HCT116 (cell line): ENCODE data around the gene CCDC70.

Experiments
- CEBPB ChIP-seq: IDR thresholded peaks from 2 replicates; pipeline ENCODE4 v1.6.1; 2012; ENCODE audit warnings: low read depth
- EZH2 ChIP-seq: fragments of 200-600 bp; sonication (generic); IDR thresholded peaks from 2 replicates; pipeline ENCODE4 v1.6.1; 2017; ENCODE audit warnings: antibody characterized with exemption, mixed run types
- EZH2phosphoT487 ChIP-seq: fragments of 200-600 bp; IDR thresholded peaks from 2 replicates; pipeline ENCODE4 v1.6.1; 2018; ENCODE audit warnings: antibody characterized with exemption, borderline replicate concordance
- POLR2A ChIP-seq: IDR thresholded peaks from 2 replicates; pipeline ENCODE4 v1.7.0; 2011; ENCODE audit warnings: borderline replicate concordance; ENCODE audit not compliant: insufficient read depth, insufficient read length; ENCODE audit errors: extremely low read depth
- POLR2AphosphoS5 ChIP-seq: IDR thresholded peaks from 2 replicates; pipeline ENCODE4 v1.6.1; 2011; ENCODE audit warnings: mild to moderate bottlenecking, low read depth, low read length, moderate library complexity
- RAD21 ChIP-seq: IDR thresholded peaks from 2 replicates; pipeline ENCODE4 v1.6.1; 2012; ENCODE audit warnings: low read depth, mild to moderate bottlenecking
- YY1 ChIP-seq: IDR thresholded peaks from 2 replicates; pipeline ENCODE4 v1.6.1; 2011; ENCODE audit warnings: low read length, low read depth, moderate library complexity, mild to moderate bottlenecking; ENCODE audit not compliant: insufficient replicate concordance; ENCODE audit errors: extremely low read depth
- TF ChIP-seq, protein P1 (sequence below), 3 experiments: fragments of 200-600 bp in 1 of 3; sonication (generic) in 1 of 3; IDR thresholded peaks in 2 of 3; conservative IDR thresholded peaks in 1 of 3; 2 replicates each; pipeline ENCODE4 v1.5.1; 2012 to 2017; ENCODE audit warnings: low read depth in 2 of 3, low read length in 2 of 3, antibody characterized with exemption in 1 of 3, borderline replicate concordance in 1 of 3, control low read depth in 1 of 3, mild to moderate bottlenecking in 1 of 3, mixed read lengths in 1 of 3, mixed run types in 1 of 3, moderate library complexity in 1 of 3; ENCODE audit not compliant: insufficient read depth in 1 of 3
- TF ChIP-seq, protein P2 (sequence below): IDR thresholded peaks from 2 replicates; pipeline ENCODE4 v1.6.1; 2012; ENCODE audit warnings: low read depth
- TF ChIP-seq, protein P3 (sequence below): IDR thresholded peaks from 2 replicates; pipeline ENCODE4 v1.6.1; 2012

DNA sequence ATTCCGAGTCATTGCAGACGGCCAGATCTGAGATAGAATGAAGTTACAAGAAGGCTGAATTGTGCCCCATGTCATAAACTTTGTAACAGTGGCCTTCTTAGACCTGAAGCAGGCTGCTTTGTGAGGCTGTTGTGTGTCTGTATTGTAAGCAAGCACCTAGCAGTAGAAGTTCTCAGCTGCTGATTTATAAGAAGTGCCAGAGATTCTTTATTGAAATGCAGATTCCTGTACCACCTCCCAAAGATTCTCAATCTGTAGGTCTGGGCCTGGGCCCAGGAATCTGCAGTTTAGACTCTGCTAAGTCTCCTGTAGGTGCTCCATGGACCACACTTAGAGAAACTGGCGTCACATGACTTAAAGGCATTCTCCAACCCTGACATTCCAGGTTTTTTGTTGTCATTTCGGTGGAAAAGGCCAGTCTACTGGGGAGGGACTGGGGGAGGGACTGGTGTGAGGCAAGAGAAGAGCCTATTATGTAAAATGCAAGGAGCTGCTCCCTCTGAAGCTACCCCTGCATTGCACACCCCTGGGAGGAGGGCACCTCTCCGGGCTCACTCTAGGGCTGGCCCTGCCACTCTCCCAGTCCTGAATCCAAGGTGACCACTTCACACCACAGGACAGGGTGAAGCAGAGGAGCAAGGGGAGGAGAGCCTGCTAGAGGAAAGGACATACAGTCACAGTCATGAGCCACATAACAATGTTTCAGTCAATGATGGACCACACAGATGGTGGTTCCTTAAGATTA is 16.0 kb upstream of the CCDC70 start:
- TF ChIP-seq, protein P1, sequence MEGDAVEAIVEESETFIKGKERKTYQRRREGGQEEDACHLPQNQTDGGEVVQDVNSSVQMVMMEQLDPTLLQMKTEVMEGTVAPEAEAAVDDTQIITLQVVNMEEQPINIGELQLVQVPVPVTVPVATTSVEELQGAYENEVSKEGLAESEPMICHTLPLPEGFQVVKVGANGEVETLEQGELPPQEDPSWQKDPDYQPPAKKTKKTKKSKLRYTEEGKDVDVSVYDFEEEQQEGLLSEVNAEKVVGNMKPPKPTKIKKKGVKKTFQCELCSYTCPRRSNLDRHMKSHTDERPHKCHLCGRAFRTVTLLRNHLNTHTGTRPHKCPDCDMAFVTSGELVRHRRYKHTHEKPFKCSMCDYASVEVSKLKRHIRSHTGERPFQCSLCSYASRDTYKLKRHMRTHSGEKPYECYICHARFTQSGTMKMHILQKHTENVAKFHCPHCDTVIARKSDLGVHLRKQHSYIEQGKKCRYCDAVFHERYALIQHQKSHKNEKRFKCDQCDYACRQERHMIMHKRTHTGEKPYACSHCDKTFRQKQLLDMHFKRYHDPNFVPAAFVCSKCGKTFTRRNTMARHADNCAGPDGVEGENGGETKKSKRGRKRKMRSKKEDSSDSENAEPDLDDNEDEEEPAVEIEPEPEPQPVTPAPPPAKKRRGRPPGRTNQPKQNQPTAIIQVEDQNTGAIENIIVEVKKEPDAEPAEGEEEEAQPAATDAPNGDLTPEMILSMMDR (IDR thresholded peaks at IDR 0.05 in 2 of 3, conservative IDR thresholded peaks at IDR 0.05 in 1 of 3; ENCODE audit: borderline replicate concordance in 1 of 3, insufficient read depth in 1 of 3, low read depth in 2 of 3, low read length in 2 of 3) = no peak
- TF ChIP-seq RAD21 (no peak), EZH2phosphoT487 (no peak), EZH2 (no peak), POLR2A (no peak), POLR2AphosphoS5 (no peak), CEBPB (no peak), YY1 (no peak)
- TF ChIP-seq, protein P2, sequence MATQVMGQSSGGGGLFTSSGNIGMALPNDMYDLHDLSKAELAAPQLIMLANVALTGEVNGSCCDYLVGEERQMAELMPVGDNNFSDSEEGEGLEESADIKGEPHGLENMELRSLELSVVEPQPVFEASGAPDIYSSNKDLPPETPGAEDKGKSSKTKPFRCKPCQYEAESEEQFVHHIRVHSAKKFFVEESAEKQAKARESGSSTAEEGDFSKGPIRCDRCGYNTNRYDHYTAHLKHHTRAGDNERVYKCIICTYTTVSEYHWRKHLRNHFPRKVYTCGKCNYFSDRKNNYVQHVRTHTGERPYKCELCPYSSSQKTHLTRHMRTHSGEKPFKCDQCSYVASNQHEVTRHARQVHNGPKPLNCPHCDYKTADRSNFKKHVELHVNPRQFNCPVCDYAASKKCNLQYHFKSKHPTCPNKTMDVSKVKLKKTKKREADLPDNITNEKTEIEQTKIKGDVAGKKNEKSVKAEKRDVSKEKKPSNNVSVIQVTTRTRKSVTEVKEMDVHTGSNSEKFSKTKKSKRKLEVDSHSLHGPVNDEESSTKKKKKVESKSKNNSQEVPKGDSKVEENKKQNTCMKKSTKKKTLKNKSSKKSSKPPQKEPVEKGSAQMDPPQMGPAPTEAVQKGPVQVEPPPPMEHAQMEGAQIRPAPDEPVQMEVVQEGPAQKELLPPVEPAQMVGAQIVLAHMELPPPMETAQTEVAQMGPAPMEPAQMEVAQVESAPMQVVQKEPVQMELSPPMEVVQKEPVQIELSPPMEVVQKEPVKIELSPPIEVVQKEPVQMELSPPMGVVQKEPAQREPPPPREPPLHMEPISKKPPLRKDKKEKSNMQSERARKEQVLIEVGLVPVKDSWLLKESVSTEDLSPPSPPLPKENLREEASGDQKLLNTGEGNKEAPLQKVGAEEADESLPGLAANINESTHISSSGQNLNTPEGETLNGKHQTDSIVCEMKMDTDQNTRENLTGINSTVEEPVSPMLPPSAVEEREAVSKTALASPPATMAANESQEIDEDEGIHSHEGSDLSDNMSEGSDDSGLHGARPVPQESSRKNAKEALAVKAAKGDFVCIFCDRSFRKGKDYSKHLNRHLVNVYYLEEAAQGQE = no peak
- TF ChIP-seq, protein P3, sequence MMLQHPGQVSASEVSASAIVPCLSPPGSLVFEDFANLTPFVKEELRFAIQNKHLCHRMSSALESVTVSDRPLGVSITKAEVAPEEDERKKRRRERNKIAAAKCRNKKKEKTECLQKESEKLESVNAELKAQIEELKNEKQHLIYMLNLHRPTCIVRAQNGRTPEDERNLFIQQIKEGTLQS = no peak
